ENCODE results near the gene KCTD15.

DNA sequence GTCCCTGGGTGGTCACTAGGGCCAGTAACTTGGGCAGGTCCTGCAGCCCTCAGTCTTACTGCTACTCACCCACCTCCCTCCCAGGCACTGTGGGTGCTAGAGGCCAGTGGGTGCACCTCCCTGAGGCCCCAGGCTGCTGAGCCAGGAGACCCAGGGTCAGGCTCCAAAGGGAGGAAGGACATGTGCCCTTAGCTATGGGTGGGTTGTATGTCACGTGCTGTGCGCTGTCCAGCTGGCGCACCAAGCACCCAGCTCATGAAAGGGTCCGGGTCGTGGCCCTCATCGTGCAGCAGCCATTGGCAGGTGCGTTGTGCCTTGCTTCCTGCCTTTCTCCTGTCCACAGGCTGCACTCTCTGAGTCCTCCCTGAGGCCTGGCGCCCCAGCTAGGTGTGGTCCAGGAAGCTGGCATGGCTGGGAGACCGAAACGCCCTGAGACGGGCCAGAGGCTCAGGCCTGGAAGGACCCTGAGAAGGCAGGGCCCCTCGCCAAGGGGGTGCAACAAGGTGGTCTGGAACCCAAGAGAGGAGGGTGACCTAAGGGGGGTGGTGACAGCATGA, 47.0 kb upstream of the KCTD15 start:
- TF ChIP-seq, protein P1, sequence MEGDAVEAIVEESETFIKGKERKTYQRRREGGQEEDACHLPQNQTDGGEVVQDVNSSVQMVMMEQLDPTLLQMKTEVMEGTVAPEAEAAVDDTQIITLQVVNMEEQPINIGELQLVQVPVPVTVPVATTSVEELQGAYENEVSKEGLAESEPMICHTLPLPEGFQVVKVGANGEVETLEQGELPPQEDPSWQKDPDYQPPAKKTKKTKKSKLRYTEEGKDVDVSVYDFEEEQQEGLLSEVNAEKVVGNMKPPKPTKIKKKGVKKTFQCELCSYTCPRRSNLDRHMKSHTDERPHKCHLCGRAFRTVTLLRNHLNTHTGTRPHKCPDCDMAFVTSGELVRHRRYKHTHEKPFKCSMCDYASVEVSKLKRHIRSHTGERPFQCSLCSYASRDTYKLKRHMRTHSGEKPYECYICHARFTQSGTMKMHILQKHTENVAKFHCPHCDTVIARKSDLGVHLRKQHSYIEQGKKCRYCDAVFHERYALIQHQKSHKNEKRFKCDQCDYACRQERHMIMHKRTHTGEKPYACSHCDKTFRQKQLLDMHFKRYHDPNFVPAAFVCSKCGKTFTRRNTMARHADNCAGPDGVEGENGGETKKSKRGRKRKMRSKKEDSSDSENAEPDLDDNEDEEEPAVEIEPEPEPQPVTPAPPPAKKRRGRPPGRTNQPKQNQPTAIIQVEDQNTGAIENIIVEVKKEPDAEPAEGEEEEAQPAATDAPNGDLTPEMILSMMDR (IDR thresholded peaks at IDR 0.05; ENCODE audit: insufficient read depth, low read length, poor library complexity, severe bottlenecking): no peak
- TF ChIP-seq EZH2phosphoT487 (conservative IDR thresholded peaks at IDR 0.05; ENCODE audit: low read length): no peak
